GM12891 (cell line): ENCODE results near the gene DGCR8.

Experiments
- PAX5 ChIP-seq: IDR thresholded peaks from 2 replicates; pipeline ENCODE4 v1.6.1; 2011; ENCODE audit warnings: low read length, moderate library complexity, mild to moderate bottlenecking; ENCODE audit not compliant: insufficient read depth, severe bottlenecking
- POLR2A ChIP-seq: IDR thresholded peaks from 2 replicates; pipeline ENCODE4 v1.6.1; 2011; ENCODE audit warnings: low read depth, low read length, control low read depth
- POLR2AphosphoS5 ChIP-seq: IDR thresholded peaks from 2 replicates; pipeline ENCODE4 v1.6.1; 2011; ENCODE audit warnings: low read depth, low read length, control low read depth
- POU2F2 ChIP-seq: IDR thresholded peaks from 2 replicates; pipeline ENCODE4 v1.6.1; 2011; ENCODE audit warnings: low read depth, mild to moderate bottlenecking, control low read depth, low read length, moderate library complexity
- SPI1 ChIP-seq: IDR thresholded peaks from 2 replicates; pipeline ENCODE4 v1.6.1; 2011; ENCODE audit warnings: low read depth, low read length, control low read depth
- TAF1 ChIP-seq: IDR thresholded peaks from 2 replicates; pipeline ENCODE4 v1.6.1; 2011; ENCODE audit warnings: low read depth, low read length, control low read depth

- TF ChIP-seq POLR2A (no peak), POLR2AphosphoS5 (no peak), TAF1 (no peak), PAX5 (no peak), SPI1 (no peak), POU2F2 (no peak)
These were observed 26.8 kb downstream of the DGCR8 start for GRCh38 chr22:20106849-20107237.
